Superior temporal gyrus (tissue), 1 donor: Measurements from ENCODE around the gene ICOSLG.
"Not testable (repeated sequence)": the region's sequence is repeated elsewhere in the genome, so short reads cannot be mapped to it uniquely, and the experiment has no call there.

ENCODE experiments used
- DNase-seq: peaks from one replicate; pipeline ENCODE4 v3.0.0-alpha.2; 2016; ENCODE audit errors: extremely low spot score

Gene ICOSLG

DNA sequence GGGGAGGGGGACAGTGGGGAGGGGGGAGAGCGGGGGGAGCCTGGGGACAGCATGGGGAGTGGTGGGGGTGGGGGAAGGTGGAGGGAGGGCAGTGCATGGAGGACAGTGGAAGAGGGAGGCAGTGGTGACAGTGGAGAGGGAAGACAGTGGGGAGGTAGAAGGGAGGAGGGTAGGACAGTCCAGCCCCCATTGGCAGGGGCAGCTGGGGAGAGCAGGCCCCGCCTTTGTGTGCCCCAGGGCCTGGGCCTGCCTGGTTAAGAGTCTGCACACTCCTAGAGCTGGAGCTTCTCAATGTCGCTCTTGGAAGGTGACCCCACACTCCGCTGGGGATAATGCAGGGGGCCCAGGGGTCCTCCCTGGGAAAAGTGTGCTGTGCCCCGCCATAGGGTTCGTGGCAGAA lies 15.1 kb downstream of the ICOSLG start:
- DNase-seq = not testable (repeated sequence)

DNA sequence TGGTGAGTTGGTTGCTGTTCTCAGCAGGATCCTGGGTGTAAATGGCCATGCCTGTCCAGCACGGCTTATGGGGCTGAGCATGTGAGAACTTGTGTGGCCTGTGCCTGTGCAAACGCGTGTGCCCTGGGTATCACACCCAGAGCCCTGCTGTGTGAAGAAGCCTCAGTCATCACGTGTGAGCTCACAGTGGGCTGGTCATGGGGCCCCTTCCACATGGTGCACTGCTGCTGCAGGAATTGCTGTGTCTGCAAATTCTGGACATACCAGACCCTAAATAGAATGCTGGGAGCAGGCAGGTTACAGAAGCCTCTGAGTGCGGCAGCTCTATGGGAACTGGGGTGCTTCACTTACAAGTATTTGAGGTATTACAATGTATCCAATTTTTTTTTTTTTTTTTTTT lies 17.4 kb downstream of the ICOSLG start:
- DNase-seq = not testable (repeated sequence)

DNA sequence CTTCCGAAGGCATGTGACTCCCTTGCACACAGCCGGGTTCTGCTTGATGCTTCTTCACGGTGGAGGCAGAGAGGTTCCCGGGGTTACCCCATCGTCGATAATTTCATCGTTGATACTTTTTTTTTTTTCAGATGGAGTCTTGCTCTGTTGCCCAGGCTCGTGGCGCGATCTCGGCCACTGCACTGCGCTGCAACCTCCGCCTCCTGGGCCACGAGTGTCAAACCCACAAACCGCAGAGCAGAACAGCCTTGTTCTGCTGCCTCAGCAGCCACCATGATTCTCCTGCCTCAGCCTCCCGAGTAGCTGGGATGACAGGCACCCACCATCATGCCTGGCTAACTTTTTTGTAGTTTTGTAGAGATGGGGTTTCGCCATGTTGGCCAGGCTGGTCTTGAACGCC lies 20.1 kb downstream of the ICOSLG start:
- not testable (repeated sequence) for DNase-seq

GRCh38 chr21:44218461-44218860 lies 22.3 kb downstream of the ICOSLG start:
- DNase-seq = not testable (repeated sequence)

DNA sequence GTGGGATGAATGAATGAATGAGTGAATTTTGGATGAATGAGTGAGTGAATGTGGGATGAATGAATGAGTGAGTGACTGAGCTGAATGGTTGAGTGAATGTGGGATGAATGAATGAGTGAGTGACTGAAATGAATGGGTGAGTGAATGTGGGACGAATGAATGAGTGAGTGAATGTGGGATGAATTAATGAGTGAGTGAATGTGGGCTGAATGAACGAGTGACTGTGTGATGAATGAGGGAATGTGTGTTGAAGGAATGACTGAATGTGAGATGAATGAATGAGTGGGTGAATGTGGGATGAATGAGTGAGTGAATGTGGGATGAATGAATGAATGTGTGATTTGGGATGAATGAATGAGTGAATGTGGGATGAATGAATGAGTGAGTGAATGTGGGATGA lies 28.8 kb downstream of the ICOSLG start:
- DNase-seq = not testable (repeated sequence)

DNA sequence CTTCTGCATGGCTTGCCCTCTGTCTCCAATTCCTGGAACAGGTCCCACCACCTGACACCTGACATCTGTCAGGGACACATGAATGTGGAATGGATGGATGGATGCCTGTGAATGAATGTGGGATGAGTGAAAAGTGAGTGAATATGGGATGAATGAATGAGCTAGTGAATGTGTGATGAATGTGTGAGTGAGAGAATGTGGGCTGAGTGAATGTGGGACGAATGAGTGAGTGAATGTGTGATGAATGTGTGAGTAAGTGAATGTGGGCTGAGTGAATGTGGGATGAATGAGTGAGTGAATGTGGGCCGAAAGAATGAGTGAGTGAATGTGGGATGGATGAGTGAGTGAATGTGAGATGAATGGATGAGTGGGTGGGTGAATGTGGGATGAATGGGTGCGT lies 29.2 kb downstream of the ICOSLG start:
- DNase-seq = not testable (repeated sequence)

DNA sequence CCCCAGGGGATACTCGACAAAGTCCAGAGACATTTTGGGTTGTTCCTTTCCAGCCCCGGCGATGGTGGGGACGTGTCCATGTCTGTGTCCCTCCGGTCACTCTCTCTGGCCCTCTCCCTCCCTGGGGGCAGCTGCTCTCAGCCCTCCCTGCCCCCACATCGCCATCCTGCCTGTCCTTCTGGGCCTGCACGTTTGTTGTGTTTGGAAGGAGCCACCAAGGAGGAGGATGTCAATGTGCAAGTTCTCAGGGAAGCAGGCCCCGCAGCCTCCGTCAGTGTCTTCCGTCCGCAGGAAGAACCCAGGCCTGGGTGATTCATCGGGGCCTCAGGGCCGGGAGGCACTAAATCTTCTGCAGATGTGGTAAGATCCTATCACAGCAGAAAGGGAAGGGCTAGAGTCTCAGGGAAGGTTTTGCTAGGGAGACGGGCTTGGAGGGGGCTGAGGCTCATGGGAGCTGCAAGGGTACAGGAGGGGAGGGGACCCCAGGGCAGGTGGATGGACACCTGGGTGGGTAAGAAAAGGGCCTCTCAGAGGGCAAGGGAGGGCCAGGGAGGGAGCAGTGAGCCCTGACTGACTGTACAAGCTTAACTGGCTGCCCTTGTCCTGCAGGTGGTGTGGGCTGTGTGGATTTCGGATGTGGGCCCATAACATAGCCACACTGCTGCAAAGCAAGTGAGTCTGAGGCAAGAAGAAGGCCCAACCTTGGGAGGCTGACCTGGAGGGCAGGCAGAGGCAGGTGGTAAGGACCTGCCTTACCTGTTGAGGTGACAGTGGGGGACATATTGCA lies 32.7 kb downstream of the ICOSLG start:
- DNase-seq = not testable (repeated sequence)

DNA sequence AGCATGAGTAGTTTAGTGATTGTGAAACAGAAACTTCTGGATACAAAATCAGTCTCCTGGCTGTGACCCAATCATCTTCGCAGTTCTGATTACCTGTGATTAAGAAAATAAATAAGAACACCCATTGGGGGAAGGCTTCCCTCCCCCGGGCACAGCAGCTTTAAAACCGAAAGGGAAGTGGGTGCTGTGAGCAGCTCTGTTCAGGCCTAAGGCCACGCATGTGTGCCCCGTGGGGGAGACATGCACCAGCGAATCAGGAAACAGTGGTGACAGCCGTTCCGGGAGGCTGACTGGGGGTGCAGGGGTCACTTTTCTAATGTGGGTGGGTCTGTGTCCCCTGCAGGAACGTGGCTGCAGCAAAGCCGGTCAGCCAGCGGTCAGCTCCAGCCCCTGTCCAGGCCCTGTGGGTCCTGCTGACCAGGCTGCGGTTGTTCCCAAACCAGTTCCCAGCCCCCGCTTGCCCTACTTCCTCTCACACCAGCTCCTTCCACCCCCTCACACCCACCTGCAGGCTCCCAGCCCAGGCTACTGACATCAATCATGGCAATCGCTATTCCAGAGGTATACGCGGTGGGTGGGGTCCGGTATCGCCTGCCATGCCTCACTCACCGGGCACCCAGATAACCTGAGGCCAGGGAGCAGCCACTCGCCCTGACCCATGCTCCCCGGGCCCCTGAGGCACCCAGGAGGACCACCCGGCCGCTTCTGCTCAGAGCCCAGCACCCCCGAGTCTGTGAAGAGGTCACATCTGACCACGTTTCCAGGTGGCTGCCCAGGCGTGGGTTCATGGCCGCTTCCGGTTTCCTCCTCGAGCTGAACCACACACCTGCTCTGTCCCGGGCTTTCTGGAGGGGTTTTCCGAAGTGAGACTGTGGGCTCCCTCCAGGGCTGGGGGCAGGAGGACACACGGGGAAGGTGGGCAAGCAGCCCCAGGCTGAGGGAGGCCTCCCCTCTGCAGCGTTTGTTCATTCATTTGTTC lies 33.8 kb downstream of the ICOSLG start:
- not testable (repeated sequence) for DNase-seq

DNA sequence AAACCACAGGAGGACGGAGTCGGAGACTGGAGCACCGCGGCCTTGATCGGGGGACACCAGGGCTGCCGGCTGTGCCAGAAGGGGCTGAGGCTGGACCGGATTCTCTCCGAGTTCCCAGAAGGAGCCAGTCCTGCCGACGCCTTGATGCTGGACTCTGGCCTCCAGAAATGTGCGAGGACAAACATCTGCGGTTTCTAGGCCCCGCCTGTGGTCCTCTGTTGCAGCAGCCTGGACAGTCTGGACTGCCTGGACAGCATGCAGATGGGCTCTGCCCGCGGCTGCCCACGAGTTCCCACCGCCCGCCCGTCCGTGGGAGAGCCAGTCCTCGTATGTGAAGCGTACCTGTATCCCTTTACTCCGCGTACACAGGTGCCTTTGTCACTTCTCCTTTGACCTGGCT lies 34.6 kb downstream of the ICOSLG start:
- DNase-seq = not testable (repeated sequence)

- DNase-seq = not testable (repeated sequence)
Observed at GRCh38 chr21:44202590-44203299, 38.0 kb downstream of the ICOSLG start.

DNA sequence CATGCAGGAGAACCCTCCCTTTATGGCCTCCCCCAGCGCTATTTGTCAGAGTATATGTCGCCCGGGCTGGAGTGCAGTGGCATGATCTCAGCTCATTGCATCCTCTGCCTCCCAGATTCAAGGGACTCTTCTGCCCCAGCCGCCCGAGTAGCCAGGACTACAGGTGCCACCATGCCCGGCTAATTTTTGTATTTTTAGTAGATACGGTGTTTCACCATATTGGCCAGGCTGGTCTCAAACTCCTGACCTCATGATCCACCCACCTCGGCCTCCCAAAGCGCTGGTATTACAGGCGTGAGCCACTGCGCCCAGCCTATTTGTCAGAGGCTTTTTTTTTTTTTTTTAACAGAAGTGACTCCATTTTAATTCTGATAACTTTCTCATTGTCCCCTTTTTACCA lies 40.7 kb downstream of the ICOSLG start:
- not testable (repeated sequence) for DNase-seq

DNA sequence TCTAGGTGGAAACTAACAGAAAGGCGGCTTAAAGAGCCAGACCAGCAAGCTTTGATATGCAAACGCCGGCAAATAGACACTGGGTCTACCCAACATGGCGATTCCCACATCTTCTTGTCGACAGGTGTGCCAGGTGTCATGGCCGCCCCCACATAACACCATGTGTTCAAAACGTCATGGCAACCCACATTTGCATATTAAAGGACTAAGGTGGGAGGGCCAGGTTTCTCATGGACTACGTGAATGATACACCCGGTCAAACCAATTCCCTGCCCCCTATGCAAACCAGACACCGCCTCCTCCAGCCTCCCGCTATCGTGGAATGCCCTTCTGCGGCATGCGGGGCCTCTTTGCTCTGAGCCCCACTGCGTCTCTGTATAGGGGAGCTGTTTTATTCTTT lies 41.3 kb downstream of the ICOSLG start:
- no peak for DNase-seq

DNA sequence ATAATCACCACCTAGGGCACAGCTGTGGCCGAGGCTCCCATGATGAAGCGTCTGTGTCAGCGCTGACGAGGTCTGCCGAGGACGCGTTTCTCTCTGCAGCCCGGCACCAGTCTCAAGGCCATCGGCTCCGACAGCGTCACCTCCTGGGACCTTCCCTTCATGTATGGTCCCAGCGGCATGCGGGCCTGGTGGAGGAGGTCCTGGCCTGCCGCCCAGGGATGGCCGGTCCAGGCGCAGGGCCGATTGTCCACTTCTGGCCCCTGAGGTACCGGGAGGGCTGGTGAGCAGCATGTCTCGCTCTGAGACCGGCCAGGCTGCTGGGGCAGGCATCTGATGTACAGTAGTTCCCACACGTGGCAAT lies 43.6 kb downstream of the ICOSLG start:
- DNase-seq = not testable (repeated sequence)

- not testable (repeated sequence) for DNase-seq
Observed at GRCh38 chr21:44196212-44197155, 44.3 kb downstream of the ICOSLG start.

- DNase-seq = not testable (repeated sequence)
Observed at GRCh38 chr21:44194888-44195287, 45.9 kb downstream of the ICOSLG start.

GRCh38 chr21:44194451-44194850 lies 46.3 kb downstream of the ICOSLG start:
- DNase-seq = not testable (repeated sequence)

- not testable (repeated sequence) for DNase-seq
Observed at GRCh38 chr21:44193108-44193507, 47.6 kb downstream of the ICOSLG start.

- DNase-seq = not testable (repeated sequence)
Observed at GRCh38 chr21:44190349-44191271, 50.1 kb downstream of the ICOSLG start.

- not testable (repeated sequence) for DNase-seq
Observed at GRCh38 chr21:44184862-44185261, 55.9 kb downstream of the ICOSLG start.

- not testable (repeated sequence) for DNase-seq
Observed at GRCh38 chr21:44182202-44182601, 58.5 kb downstream of the ICOSLG start.
